Dermis microvascular lymphatic vessel endothelial cell (primary cell): ENCODE results near the gene RHOA. TPM values are rescaled to one million over a fixed set of nuclear protein-coding genes. Genes with fewer than 3 reads are reported as not detected.

Experiments used
- DNase-seq, 2 donors: peaks; one replicate each; pipeline versions ENCODE4 v3.0.0 to v3.0.0-alpha.2; 2010; ENCODE audit warnings: low read depth in 2 of 2
- total RNA-seq: library from RNA; depleted of rRNA; stranded (reverse); fragments of >200 nt; gene quantifications from 2 replicates; pipeline ENCODE4 v1.2.1, GENCODE V29; 2014

The RHOA gene
- total RNA-seq, result 572 and 586 TPM in 2 replicates

GRCh38 chr3:49411968-49412631 is at the start of gene RHOA, which contains the start of gene TCTA:
TSS of gene RHOA (minus strand) at chr3:49411976. CDS start at chr3:49375589, 36,387 bp downstream.
TSS of gene TCTA (plus strand) at chr3:49412423. CDS start at chr3:49412427, 4 bp downstream.
- peak; percentile 100 for DNase-seq

- no peak for DNase-seq
These were observed 49.2 kb upstream of the RHOA start for GRCh38 chr3:49460956-49461355.

GRCh38 chr3:49460188-49460890 is 48.6 kb upstream of the RHOA start:
- DNase-seq, result no peak

GRCh38 chr3:49456466-49456865 is 44.7 kb upstream of the RHOA start:
- no peak for DNase-seq

GRCh38 chr3:49454898-49455681 is 43.3 kb upstream of the RHOA start:
- no peak for DNase-seq

- no peak for DNase-seq
These were observed 42.7 kb upstream of the RHOA start for GRCh38 chr3:49454458-49454857.

- no peak for DNase-seq
These were observed 41.8 kb upstream of the RHOA start for GRCh38 chr3:49453621-49454020.

GRCh38 chr3:49445391-49445790 is 33.6 kb upstream of the RHOA start:
- DNase-seq, result no peak

- no peak for DNase-seq
These were observed 23.0 kb upstream of the RHOA start for GRCh38 chr3:49434731-49435130.

GRCh38 chr3:49428752-49429080 is 16.9 kb upstream of the RHOA start:
- DNase-seq, result no peak

GRCh38 chr3:49427586-49427985 is 15.8 kb upstream of the RHOA start:
- DNase-seq, result no peak

- DNase-seq, result no peak
These were observed 13.0 kb upstream of the RHOA start for GRCh38 chr3:49424816-49425215.

GRCh38 chr3:49422379-49423248 is 10.8 kb upstream of the RHOA start, which contains the start of gene AMT:
TSS of gene AMT (minus strand) at chr3:49422473. CDS start at chr3:49422450, 23 bp downstream.
- no peak for DNase-seq

GRCh38 chr3:49421890-49422378 is 10.2 kb upstream of the RHOA start:
- no peak for DNase-seq

- DNase-seq, result no peak
These were observed 5.8 kb upstream of the RHOA start for GRCh38 chr3:49417516-49418120.

- no peak for DNase-seq
These were observed 5.1 kb upstream of the RHOA start for GRCh38 chr3:49416867-49417266.

GRCh38 chr3:49415931-49416601 is 4.3 kb upstream of the RHOA start:
- no peak for DNase-seq

- no peak for DNase-seq
These were observed 3.0 kb upstream of the RHOA start for GRCh38 chr3:49414753-49415152.

GRCh38 chr3:49413338-49413734 is 1.6 kb upstream of the RHOA start:
- DNase-seq, result no peak
